Measurements from ENCODE around the gene RIMBP2.

GRCh38 chr12:130446846-130447654 lies 269.0 kb downstream of the RIMBP2 start:
- no peak for TF ChIP-seq EZH2 (IDR thresholded peaks at IDR 0.05; ENCODE audit: borderline replicate concordance, low read length)
- TF ChIP-seq CTCF (IDR thresholded peaks at IDR 0.05; ENCODE audit: low read length), result no peak
